Measurements from ENCODE around the gene UNC5A.

DNA sequence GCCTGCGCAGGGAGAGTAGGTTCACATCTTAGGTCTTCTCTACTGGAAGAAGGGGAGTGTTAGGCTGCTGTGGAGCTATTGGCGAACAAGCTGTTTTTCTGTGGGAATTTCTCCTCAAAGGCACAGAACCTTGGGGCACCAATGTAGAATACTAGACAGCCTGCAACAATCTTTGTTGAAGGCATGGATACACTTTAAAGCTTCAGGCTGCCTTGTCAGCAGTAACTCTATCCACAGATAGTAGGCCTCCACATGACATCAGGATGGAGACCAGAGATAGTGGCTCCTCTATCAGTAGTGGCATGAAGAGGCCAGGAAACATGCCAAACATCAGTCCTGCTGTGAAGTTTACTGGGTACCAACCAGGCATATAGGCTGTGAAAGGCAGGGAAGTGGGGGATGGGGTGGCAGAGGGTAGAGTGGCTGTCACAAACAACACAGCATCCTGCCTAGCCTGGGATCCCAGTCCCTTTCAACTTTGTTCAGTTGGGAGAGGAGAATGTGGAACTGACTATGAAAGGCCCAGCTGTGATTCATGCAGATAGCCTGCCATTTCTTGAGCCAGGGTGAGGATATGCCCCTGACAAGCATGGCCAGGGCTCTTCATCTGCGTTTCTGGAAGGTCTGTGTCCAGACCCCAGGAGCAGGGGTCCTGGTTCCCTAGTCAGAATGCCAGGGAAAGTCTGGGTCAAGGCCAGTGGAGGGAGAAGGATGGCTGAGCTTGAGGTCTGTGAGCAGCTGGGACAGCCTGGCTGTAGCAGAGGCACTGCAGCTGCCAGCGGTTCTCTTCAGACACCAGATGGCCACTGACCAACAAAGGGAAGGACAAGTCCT is 89.8 kb downstream of the UNC5A start:
- TF ChIP-seq, protein P1, sequence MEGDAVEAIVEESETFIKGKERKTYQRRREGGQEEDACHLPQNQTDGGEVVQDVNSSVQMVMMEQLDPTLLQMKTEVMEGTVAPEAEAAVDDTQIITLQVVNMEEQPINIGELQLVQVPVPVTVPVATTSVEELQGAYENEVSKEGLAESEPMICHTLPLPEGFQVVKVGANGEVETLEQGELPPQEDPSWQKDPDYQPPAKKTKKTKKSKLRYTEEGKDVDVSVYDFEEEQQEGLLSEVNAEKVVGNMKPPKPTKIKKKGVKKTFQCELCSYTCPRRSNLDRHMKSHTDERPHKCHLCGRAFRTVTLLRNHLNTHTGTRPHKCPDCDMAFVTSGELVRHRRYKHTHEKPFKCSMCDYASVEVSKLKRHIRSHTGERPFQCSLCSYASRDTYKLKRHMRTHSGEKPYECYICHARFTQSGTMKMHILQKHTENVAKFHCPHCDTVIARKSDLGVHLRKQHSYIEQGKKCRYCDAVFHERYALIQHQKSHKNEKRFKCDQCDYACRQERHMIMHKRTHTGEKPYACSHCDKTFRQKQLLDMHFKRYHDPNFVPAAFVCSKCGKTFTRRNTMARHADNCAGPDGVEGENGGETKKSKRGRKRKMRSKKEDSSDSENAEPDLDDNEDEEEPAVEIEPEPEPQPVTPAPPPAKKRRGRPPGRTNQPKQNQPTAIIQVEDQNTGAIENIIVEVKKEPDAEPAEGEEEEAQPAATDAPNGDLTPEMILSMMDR (IDR thresholded peaks at IDR 0.05; ENCODE audit: insufficient read depth, low read length): no peak
- TF ChIP-seq POLR2AphosphoS5 (IDR thresholded peaks at IDR 0.05; ENCODE audit: low read depth): no peak
